Measurements from ENCODE around the gene SEMA4G. TPM values are rescaled to one million over a fixed set of nuclear protein-coding genes. Genes with fewer than 3 reads are reported as not detected.

The SEMA4G gene
- total and polyA plus RNA-seq, 8 donors: 2.7 to 44.2 (median 33.9) TPM

DNA sequence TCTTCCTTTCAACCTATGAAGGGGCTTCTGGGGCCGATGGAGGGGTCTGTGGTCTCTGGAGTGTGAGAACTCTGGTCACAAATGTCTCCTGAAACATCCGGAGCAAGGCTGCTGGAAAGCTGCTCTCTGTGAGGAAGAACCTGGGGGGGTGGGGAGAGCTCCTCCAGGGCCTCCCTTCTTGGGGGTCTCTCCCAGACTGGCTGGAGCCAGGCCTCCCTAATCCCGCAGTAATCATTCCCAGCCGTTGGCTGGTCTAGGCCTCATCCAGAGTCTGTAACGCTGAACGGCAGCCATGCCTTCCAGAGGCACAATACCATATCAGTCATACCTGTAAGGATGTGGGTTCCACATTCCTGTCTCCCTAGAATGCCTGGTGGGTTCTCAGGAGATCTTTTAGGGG is 25.9 kb downstream of the SEMA4G start:
- Histone ChIP-seq H3K4me1 (peaks cover 6 to 25% of the 10 kb centered on the region in 2 donors), H3K27ac (no peak overlapping the region), H3K9me3 (no peaks in the 10 kb centered on the region), H3K27me3 (no peaks in the 10 kb centered on the region), H3K36me3 (peaks cover 0 to 40% of the 10 kb centered on the region in 2 donors), H3K4me3 (no peak overlapping the region)
- intact Hi-C loops (cut with DNase I): no loop called here
- DNase-seq (no peak), ATAC-seq (no peak)
- TF ChIP-seq, protein P1, sequence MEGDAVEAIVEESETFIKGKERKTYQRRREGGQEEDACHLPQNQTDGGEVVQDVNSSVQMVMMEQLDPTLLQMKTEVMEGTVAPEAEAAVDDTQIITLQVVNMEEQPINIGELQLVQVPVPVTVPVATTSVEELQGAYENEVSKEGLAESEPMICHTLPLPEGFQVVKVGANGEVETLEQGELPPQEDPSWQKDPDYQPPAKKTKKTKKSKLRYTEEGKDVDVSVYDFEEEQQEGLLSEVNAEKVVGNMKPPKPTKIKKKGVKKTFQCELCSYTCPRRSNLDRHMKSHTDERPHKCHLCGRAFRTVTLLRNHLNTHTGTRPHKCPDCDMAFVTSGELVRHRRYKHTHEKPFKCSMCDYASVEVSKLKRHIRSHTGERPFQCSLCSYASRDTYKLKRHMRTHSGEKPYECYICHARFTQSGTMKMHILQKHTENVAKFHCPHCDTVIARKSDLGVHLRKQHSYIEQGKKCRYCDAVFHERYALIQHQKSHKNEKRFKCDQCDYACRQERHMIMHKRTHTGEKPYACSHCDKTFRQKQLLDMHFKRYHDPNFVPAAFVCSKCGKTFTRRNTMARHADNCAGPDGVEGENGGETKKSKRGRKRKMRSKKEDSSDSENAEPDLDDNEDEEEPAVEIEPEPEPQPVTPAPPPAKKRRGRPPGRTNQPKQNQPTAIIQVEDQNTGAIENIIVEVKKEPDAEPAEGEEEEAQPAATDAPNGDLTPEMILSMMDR (IDR thresholded peaks at IDR 0.05): no peak

DNA sequence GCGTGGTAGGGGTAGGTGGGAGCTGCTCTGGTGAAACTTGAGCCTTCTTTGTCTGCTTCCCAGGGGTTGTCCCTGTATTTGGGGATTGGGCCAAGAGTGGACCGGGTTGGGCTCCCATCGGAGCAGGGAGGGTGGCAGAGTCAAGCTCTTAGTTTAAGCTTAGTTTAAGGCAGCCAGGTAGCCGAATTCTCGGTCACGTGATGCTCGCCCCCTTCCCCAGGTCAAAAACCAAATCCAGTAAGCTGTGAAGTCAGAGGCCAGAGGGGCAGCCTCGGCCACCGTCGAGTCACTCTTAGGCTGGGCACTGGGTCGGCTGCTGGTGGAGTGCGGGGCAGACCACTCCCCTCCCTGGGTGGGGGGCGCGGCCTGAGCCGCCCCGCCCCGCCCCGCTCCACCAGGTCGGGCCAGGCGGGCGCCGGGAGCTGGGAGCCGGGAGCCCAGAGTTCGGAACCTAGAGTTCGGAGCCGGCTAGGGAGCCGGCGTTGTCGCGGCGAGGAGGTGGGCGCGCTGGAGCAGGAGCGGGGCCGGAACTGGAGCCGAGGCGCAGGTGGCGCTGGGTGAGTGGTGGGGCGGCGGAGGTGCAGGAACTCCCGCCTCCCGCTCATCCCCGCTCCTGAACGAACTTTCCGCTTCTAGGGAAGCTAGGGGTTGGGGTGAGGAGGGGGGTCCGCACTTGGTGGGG is 27.5 kb downstream of the SEMA4G start:
- Histone ChIP-seq H3K9me3 (no peaks in the 10 kb centered on the region), H3K27me3 (no peaks in the 10 kb centered on the region), H3K36me3 (peaks cover 0 to 24% of the 10 kb centered on the region in 2 donors), H3K4me1 (peaks cover 20 to 42% of the 10 kb centered on the region in 2 donors), H3K27ac (peak overlapping the region; percentile 94 to 100), H3K4me3 (peak overlapping the region; percentile 60 to 90)
- TF ChIP-seq, protein P1 (IDR thresholded peaks at IDR 0.05): no peak
- ATAC-seq (peak; percentile 32), DNase-seq (peak in 1 of 4 donors; percentile 87)
- intact Hi-C loops (cut with DNase I): no loop called here

DNA sequence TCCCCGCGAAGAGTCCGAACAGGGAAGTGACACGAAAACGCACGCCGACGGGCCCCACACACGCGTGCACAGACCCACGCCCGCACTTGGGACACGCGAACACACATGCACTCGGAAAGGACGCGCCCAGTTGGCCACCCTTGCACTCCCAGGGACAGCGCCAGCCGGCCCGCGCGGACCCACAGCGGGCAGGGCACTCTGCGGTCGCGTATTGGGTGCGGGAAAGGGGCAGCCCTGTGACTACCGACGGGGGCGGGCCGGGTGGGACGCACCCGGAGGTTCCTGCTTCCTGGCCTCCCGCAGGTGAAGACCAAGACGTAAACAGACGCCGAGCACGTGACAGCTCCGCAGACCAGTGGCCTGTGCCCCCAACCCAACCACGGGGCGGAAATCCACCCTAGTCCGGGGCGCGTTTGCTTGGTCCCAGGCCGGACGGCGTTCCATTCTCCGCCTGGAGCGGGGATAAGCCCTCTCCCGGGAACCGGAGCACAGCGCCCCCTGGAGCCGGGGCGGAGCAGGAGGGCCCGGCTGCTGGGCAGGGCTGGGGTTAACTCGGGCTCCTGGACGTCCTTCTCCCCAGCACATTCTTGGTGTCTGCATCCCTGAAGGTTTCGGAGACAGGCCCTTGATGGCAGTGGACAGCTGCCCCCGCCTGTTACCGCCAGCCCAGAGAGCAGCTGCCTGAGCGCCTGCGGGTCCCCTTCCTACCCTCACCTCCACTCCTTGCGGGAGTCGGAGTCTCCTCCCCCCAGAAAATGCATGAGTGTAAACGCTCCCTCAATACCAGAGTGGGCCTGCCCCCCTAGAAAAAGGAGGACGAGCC is 28.3 kb downstream of the SEMA4G start:
- peak; percentile 72 for ATAC-seq
- H3K4me3 ChIP-seq: peak overlapping the region; percentile 60 to 90
- no peaks in the 10 kb centered on the region for H3K27me3 ChIP-seq
- peaks cover 0 to 19% of the 10 kb centered on the region in 2 donors for H3K36me3 ChIP-seq
- DNase-seq: peak in 3 of 4 donors; percentile 70 to 97 (median 81)
- TF ChIP-seq, protein P1 (IDR thresholded peaks at IDR 0.05): peak; percentile 88 to 91
- intact Hi-C loops (cut with DNase I): no loop called here
- H3K9me3 ChIP-seq: no peaks in the 10 kb centered on the region
- peaks cover 27 to 48% of the 10 kb centered on the region in 2 donors for H3K4me1 ChIP-seq
- peak overlapping the region; percentile 94 to 100 for H3K27ac ChIP-seq

- no peaks in the 10 kb centered on the region for H3K27me3 ChIP-seq
- ATAC-seq (peak; percentile 57), DNase-seq (peak; percentile 87 to 94 (median 90))
- peaks cover 28 to 52% of the 10 kb centered on the region in 2 donors for H3K4me1 ChIP-seq
- H3K4me3 ChIP-seq: peak overlapping the region; percentile 60 to 90
- no peaks in the 10 kb centered on the region for H3K9me3 ChIP-seq
- TF ChIP-seq, protein P1 (IDR thresholded peaks at IDR 0.05): no peak
- peaks cover 0 to 19% of the 10 kb centered on the region in 2 donors for H3K36me3 ChIP-seq
- H3K27ac ChIP-seq: peak overlapping the region; percentile 94 to 100
- intact Hi-C loops (cut with DNase I): no loop called here
Measured at GRCh38 chr10:100998183-100998990, 29.1 kb downstream of the SEMA4G start.
